Measurements from ENCODE around the gene NFKBIL1. TPM values are rescaled to one million over a fixed set of nuclear protein-coding genes. Genes with fewer than 3 reads are reported as not detected.
A peak's percentile ranks its signal among the peaks of the same experiment; 100 is the strongest.

The NFKBIL1 gene
- total and polyA plus RNA-seq, 9 of the 15 experiments (the other 6 are each of a cell fraction or from before 2014, with no cell fraction given), result 0.49 to 33.1 (median 7.6) TPM

GRCh38 chr6:31582230-31582643 is 34.8 kb downstream of the NFKBIL1 start, which contains the start of gene LTB:
Gene LTB, minus strand, starts transcription at chr6:31582424. Its CDS starts 7 bp downstream, at chr6:31582417.
- ChIA-PET CTCF (ENCODE audit: low intra/inter-chr PET ratio) (no interaction called here), POLR2A (interaction anchor here (0.6 to 3.1 kb wide), 12 partner anchors 8 to 700 kb away, joined by 3 to 20 read pairs (median 4); partner anchors contain the start of genes DDX39B and TNF)
- Histone ChIP-seq H3K9me3 (replicated peaks; ENCODE audit: control insufficient read depth, insufficient read depth, low read depth, low read length) (no peaks in the 10 kb centered on the region), H3K9ac (ENCODE audit: insufficient read depth in 1 of 2, low read depth in 2 of 2, low read length in 2 of 2) (peak within 1 kb of the TSS; percentile 75 to 97), H2AFZ (ENCODE audit: low read depth, low read length) (peak within 1 kb of the TSS; percentile 97), H3K9me1 (ENCODE audit: control insufficient read depth, insufficient read depth, low read length) (no peaks in the 10 kb centered on the region), H3K4me1 (replicated peaks in 1 of 2; ENCODE audit: control insufficient read depth in 2 of 2, insufficient read depth in 2 of 2, low read length in 2 of 2) (peaks cover 17 to 29% of the 10 kb centered on the region in 2 experiments), H3K27ac (ENCODE audit: extremely low read depth, low read depth, low read length) (peak within 1 kb of the TSS; percentile 45; the same call in 1 of the 3 replicates), H3K36me3 (ENCODE audit: control insufficient read depth, insufficient read depth, low read length) (no peaks in the 10 kb centered on the region), H3K4me3 (peak within 1 kb of the TSS; percentile 62), H3K79me2 (ENCODE audit: control insufficient read depth, insufficient read depth, low read length) (no peaks in the 10 kb centered on the region), H3K27me3 (ENCODE audit: control insufficient read depth in 2 of 2, insufficient read depth in 2 of 2, low read length in 2 of 2) (no peaks in the 10 kb centered on the region), H4K20me1 (replicated peaks; ENCODE audit: control insufficient read depth, insufficient read depth, low read length) (no peaks in the 10 kb centered on the region), H3K4me2 (ENCODE audit: insufficient read depth, low read length) (peak within 1 kb of the TSS; percentile 91)
- 60% methylated on average over 3 of the region's 3 CpGs for WGBS (ENCODE audit: insufficient coverage, low coverage, missing lambda C conversion rate)
- no TSS peak for BruUV-seq (replicated peaks)
- ATAC-seq (no peak), FAIRE-seq (no peak), DNase-seq (ENCODE audit: extremely low read depth in 1 of 4, low spot score in 3 of 4) (no peak)
- in situ Hi-C loops (cut with MboI) (no loop called here), intact Hi-C loops (cut with micrococcal nuclease) (loop anchor here (10.0 kb wide), 1 partner anchor 387 kb away; no protein-coding TSS in a partner anchor)
- no peak for TF ChIP-seq ZNF184 (CRISPR knock-in tag; IDR thresholded peaks at IDR 0.05)
- peak; percentile 53; the same call in 1 of the 2 replicates for TF ChIP-seq ZNF263 (CRISPR knock-in tag; IDR thresholded peaks at IDR 0.05; ENCODE audit: borderline replicate concordance)
- TF ChIP-seq ZBTB7A (IDR thresholded peaks at IDR 0.05; ENCODE audit: borderline replicate concordance, control insufficient read depth, low read depth, low read length), result peak; percentile 23; the same call in 1 of the 2 replicates

GRCh38 chr6:31585491-31585890 is 38.1 kb downstream of the NFKBIL1 start:
- in situ Hi-C loops (cut with MboI) (no loop called here), intact Hi-C loops (cut with micrococcal nuclease) (loop anchor here (10.0 kb wide), 1 partner anchor 391 kb away; no protein-coding TSS in a partner anchor)
- FAIRE-seq (peak; percentile 71), ATAC-seq (peak; percentile 44), DNase-seq (ENCODE audit: extremely low read depth in 1 of 4, low spot score in 3 of 4) (peak; percentile 52 to 71 (median 66))
- ChIA-PET POLR2A (interaction anchor here (1.0 to 1.6 kb wide), 2 partner anchors 13 to 18 kb away, joined by 3 to 6 read pairs; no protein-coding TSS in a partner anchor), CTCF (ENCODE audit: low intra/inter-chr PET ratio) (no interaction called here)
- Histone ChIP-seq H3K36me3 (ENCODE audit: control insufficient read depth, insufficient read depth, low read length) (no peaks in the 10 kb centered on the region), H3K9me3 (replicated peaks; ENCODE audit: control insufficient read depth, insufficient read depth, low read depth, low read length) (no peaks in the 10 kb centered on the region), H3K27me3 (ENCODE audit: control insufficient read depth in 2 of 2, insufficient read depth in 2 of 2, low read length in 2 of 2) (no peaks in the 10 kb centered on the region), H3K9me1 (ENCODE audit: control insufficient read depth, insufficient read depth, low read length) (no peaks in the 10 kb centered on the region), H3K4me2 (ENCODE audit: insufficient read depth, low read length) (no peak overlapping the region), H3K9ac (ENCODE audit: insufficient read depth in 1 of 2, low read depth in 2 of 2, low read length in 2 of 2) (no peak overlapping the region), H3K79me2 (ENCODE audit: control insufficient read depth, insufficient read depth, low read length) (no peaks in the 10 kb centered on the region), H2AFZ (ENCODE audit: low read depth, low read length) (peak overlapping the region; percentile 51; the same call in 1 of the 2 replicates), H4K20me1 (replicated peaks; ENCODE audit: control insufficient read depth, insufficient read depth, low read length) (no peaks in the 10 kb centered on the region), H3K4me3 (no peak overlapping the region), H3K4me1 (replicated peaks in 1 of 2; ENCODE audit: control insufficient read depth in 2 of 2, insufficient read depth in 2 of 2, low read length in 2 of 2) (peaks cover 30 to 39% of the 10 kb centered on the region in 2 experiments), H3K27ac (ENCODE audit: extremely low read depth, low read depth, low read length) (no peak overlapping the region)
- 49% methylated on average over 2 of the region's 2 CpGs for whole genome bisulfite sequencing (ENCODE audit: insufficient coverage, low coverage, missing lambda C conversion rate)
- no TSS peak for BruUV-seq (replicated peaks)
- TF ChIP-seq HDGF (IDR thresholded peaks at IDR 0.05), result 0 out of 2 replicates have a peak, but pooled peaks have one; percentile 33
- peak in 1 of 2 experiments; percentile 77; a peak in 1 of 3 replicates for TF ChIP-seq CBX3 (IDR thresholded peaks at IDR 0.05; ENCODE audit: borderline replicate concordance in 1 of 2, low read length in 2 of 2)
- no peak for TF ChIP-seq ZNF696 (CRISPR knock-in tag; conservative IDR thresholded peaks at IDR 0.05)
- 0 out of 2 replicates have a peak, but pooled peaks have one; percentile 31 for TF ChIP-seq EHMT2 (IDR thresholded peaks at IDR 0.05)
- TF ChIP-seq KDM1A (IDR thresholded peaks at IDR 0.05), result peak; percentile 38 to 75; a peak in 2 of 4 replicates
- peak; percentile 92; the same call in 1 of the 2 replicates for TF ChIP-seq SMARCA5 (IDR thresholded peaks at IDR 0.05)
- TF ChIP-seq ZNF239 (CRISPR knock-in tag; IDR thresholded peaks at IDR 0.05), result no peak
- TF ChIP-seq CREB1 (IDR thresholded peaks at IDR 0.05), result 0 out of 2 replicates have a peak, but pooled peaks have one; percentile 22
- TF ChIP-seq CREB1 (CRISPR knock-in tag; IDR thresholded peaks at IDR 0.05), result no peak
- no peak for TF ChIP-seq PBX2 (CRISPR knock-in tag; IDR thresholded peaks at IDR 0.05; ENCODE audit: low read depth)
- TF ChIP-seq PBX2 (tag; conservative IDR thresholded peaks at IDR 0.05; ENCODE audit: low read depth), result 0 out of 2 replicates have a peak, but pooled peaks have one; percentile 7
